K562 treated with DMSO at 1 percent for 12 hours (cell line): Measurements from ENCODE around the gene CDCA7L. TPM values are rescaled to one million over a fixed set of nuclear protein-coding genes. Genes with fewer than 3 reads are reported as not detected.

ENCODE experiments used
- total RNA-seq: library from RNA; unstranded; fragments of 300-600 nt; gene quantifications from 2 replicates; pipeline ENCODE4 v1.2.3, GENCODE V29; 2022; ENCODE audit not compliant: insufficient read depth

Gene CDCA7L
- total RNA-seq: 0.21 TPM in 1 of 2 replicates, not detected in the other

DNA sequence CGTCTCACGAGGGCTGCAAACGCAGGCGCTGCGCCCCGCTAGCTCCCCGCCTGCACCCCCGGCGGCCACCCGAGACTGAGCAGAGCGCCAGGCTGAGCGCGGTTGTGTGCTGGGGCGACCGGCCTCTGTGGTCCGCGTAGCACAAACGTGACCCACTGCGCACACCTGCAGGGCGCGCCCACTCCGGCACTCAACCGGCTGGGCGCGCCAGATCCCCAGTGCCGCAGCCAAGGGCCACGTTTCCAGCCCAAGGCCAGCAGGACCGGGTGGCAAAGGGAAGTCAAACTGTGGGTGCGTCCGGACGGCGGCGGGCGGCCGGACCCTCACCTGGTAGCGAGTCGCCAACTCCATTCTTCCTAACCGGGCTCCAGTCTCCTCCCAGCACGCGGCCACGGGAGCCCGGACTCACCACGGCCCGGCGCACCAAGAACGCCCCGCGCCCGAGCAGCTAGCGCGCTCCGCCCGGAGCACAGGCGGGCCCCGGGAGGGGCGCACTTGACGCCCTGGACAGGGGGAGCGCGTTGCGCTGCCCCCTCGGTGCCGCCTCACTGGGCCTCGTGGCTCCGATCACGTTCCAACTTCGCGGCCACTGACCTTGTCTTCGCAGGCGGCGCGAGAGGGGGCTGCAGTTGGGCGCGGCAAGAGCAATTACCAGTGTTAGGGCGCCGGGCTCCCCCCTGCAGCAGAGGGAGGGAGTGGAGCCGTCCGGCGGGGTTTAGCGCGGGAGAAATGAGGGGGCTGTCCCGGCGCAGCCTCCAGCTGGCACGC is at the start of gene CDCA7L:
Gene CDCA7L, minus strand, starts transcription at position 446 of the 768 bp plus-strand sequence. Its CDS starts 95 bp downstream, at position 351.

